H1 (cell line): Measurements from ENCODE around the gene JOSD1. TPM values are rescaled to one million over a fixed set of nuclear protein-coding genes. Genes with fewer than 3 reads are reported as not detected.

ENCODE experiments used
- TAF7 ChIP-seq: optimal IDR thresholded peaks from 2 replicates; pipeline ENCODE3; 2011; ENCODE audit warnings: low read depth, mild to moderate bottlenecking, inconsistent platforms, low read length, moderate library complexity, borderline replicate concordance
- polyA plus RNA-seq, 7 experiments: library from polyadenylated mRNA; depleted of rRNA in 3 of 7; stranded (reverse) in 5 of 7; unstranded in 2 of 7; fragments of >200 nt in 5 of 7; fragments of 200-250 nt in 2 of 7; gene quantifications; 1 replicate in 5 of 7; 2 replicates in 1 of 7; 4 replicates in 1 of 7; pipeline versions ENCODE4 v1.2.1 to v1.2.3, GENCODE V29; 2011 to 2013; ENCODE audit warnings: missing spikeins in 2 of 7, mixed read lengths in 2 of 7
- total RNA-seq: library from RNA; stranded (reverse); fragmentation: NEBNext Ultra II Directional; extraction: Animal tissue kit (Norgen Biotek cat#: 25700); gene quantifications from 2 replicates; pipeline ENCODE4 v1.2.1, GENCODE V29; 2021
- TF ChIP-seq, protein P1 (sequence below): IDR thresholded peaks from 2 replicates; pipeline ENCODE4 v1.6.1; 2011; ENCODE audit warnings: low read depth, mild to moderate bottlenecking, low read length; ENCODE audit not compliant: insufficient read depth

JOSD1 gene
- total and polyA plus RNA-seq, 2 of the 8 experiments (the other 6 are each of a cell fraction or from before 2014, with no cell fraction given), result 18.4 to 20.2 TPM

- TF ChIP-seq, protein P1, sequence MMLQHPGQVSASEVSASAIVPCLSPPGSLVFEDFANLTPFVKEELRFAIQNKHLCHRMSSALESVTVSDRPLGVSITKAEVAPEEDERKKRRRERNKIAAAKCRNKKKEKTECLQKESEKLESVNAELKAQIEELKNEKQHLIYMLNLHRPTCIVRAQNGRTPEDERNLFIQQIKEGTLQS, result no peak
- no peak for TF ChIP-seq TAF7
Measured at GRCh38 chr22:38698407-38699094, 2.2 kb downstream of the JOSD1 start (continued).
